Measurements from ENCODE around the gene HMGXB3. TPM values are rescaled to one million over a fixed set of nuclear protein-coding genes. Genes with fewer than 3 reads are reported as not detected.

HMGXB3 gene
- total RNA-seq, 1 experiment from 2014 or later = 26.9 TPM

GRCh38 chr5:150007050-150007449, 6.5 kb downstream of the HMGXB3 start:
- Mint-ChIP-seq H3K4me1 (peaks cover 2 to 7% of the 10 kb centered on the region in 2 experiments; a peak in 3 of 4 replicates), H3K27ac (no peak overlapping the region), H3K9me3 (no peaks in the 10 kb centered on the region), H3K27me3 (ENCODE audit: low read depth) (no peaks in the 10 kb centered on the region), H3K4me3 (no peak overlapping the region), H3K36me3 (ENCODE audit: insufficient read depth in 1 of 3, low read depth in 3 of 3) (peaks cover 30 to 56% (median 46%) of the 10 kb centered on the region in 3 experiments; a peak in 6 of 7 replicates)
- H4K20me1 ChIP-seq (ENCODE audit: control insufficient read depth, insufficient read depth, insufficient read length) = no peaks in the 10 kb centered on the region
- no peaks in the 10 kb centered on the region for H3K4me1 ChIP-seq (ENCODE audit: insufficient read depth, low read length)
- no peak overlapping the region for H2AFZ ChIP-seq (ENCODE audit: low read length)
- no peak for TF ChIP-seq CTCF (conservative IDR thresholded peaks at IDR 0.05)
- no peak overlapping the region for H3K18ac ChIP-seq (ENCODE audit: insufficient read length, low read depth, low read length)
- H2BK12ac ChIP-seq (ENCODE audit: insufficient read length, low read depth, low read length) = no peak overlapping the region
- no peak overlapping the region for H3K4ac ChIP-seq (ENCODE audit: low read depth, low read length)
- H3K9me3 ChIP-seq (ENCODE audit: control insufficient read depth, low read depth, low read length) = no peaks in the 10 kb centered on the region
- H3K23me2 ChIP-seq (ENCODE audit: insufficient read length, low read depth, low read length, poor library complexity, severe bottlenecking) = no peaks in the 10 kb centered on the region
- no peaks in the 10 kb centered on the region for H3K27me3 ChIP-seq (ENCODE audit: insufficient read depth, low read length)
- H3K14ac ChIP-seq (ENCODE audit: insufficient read depth, low read length) = no peak overlapping the region
- H3K56ac ChIP-seq (ENCODE audit: insufficient read length, low read depth, low read length) = no peak overlapping the region
- no peaks in the 10 kb centered on the region for H3K79me1 ChIP-seq (ENCODE audit: insufficient read depth, low read depth, low read length, poor library complexity, severe bottlenecking)
- no peak overlapping the region for H3K9ac ChIP-seq (ENCODE audit: extremely low read depth, insufficient read length, low read length)
- H2BK120ac ChIP-seq (ENCODE audit: low read depth, low read length, poor library complexity, severe bottlenecking) = no peak overlapping the region
- H3K27ac ChIP-seq (ENCODE audit: insufficient read length, low read depth, low read length) = no peak overlapping the region
- H2BK20ac ChIP-seq (ENCODE audit: low read depth, low read length, poor library complexity, severe bottlenecking) = no peak overlapping the region
- H3T11ph ChIP-seq (ENCODE audit: low read length) = no peak overlapping the region
- H2AK5ac ChIP-seq (ENCODE audit: insufficient read length, low read length) = no peak overlapping the region
- no peak overlapping the region for H2BK15ac ChIP-seq (ENCODE audit: low read depth, low read length)
- no peak overlapping the region for H2BK5ac ChIP-seq (ENCODE audit: insufficient read length, low read length)
- no peak overlapping the region for H3K4me2 ChIP-seq (ENCODE audit: insufficient read depth, insufficient read length, low read length)
- H4K5ac ChIP-seq (ENCODE audit: insufficient read length, low read depth, low read length) = no peak overlapping the region
- H3K23ac ChIP-seq (ENCODE audit: insufficient read length, low read depth, low read length) = no peak overlapping the region
- no peaks in the 10 kb centered on the region; the same call in 1 of the 2 replicates for H3K79me2 ChIP-seq (ENCODE audit: insufficient read depth, low read length)
- H4K91ac ChIP-seq (ENCODE audit: insufficient read length, low read depth, low read length) = no peak overlapping the region
- DNase-seq = no peak
- H4K8ac ChIP-seq (replicated peaks; ENCODE audit: insufficient read length, low read depth, low read length) = no peak overlapping the region

Data from H9 (cell line).